HEK293 (cell line): ENCODE measurements around the gene KCNK1.

ENCODE experiments used
- OSR2 ChIP-seq: fragments of 450-650 bp; formaldehyde crosslinking; IDR thresholded peaks from 2 replicates; pipeline ENCODE4 v1.5.1; 2016; ENCODE audit warnings: missing biosample characterization, missing genetic modification characterization
- ZNF707 ChIP-seq: fragments of 450-650 bp; formaldehyde crosslinking; IDR thresholded peaks from 2 replicates; pipeline ENCODE4 v1.5.1; 2016; ENCODE audit warnings: missing biosample characterization, missing genetic modification characterization
- TF ChIP-seq, protein P1 (sequence below): fragments of 450-650 bp; formaldehyde crosslinking; IDR thresholded peaks from 2 replicates; pipeline ENCODE4 v1.5.1; 2016; ENCODE audit warnings: missing biosample characterization, missing genetic modification characterization
- TF ChIP-seq, protein P2 (sequence below): fragments of 450-650 bp; formaldehyde crosslinking; IDR thresholded peaks from 2 replicates; pipeline ENCODE4 v1.5.1; 2016; ENCODE audit warnings: missing biosample characterization, missing genetic modification characterization
- TF ChIP-seq, protein P3 (sequence below): fragments of 450-650 bp; formaldehyde crosslinking; IDR thresholded peaks from 2 replicates; pipeline ENCODE4 v1.5.1; 2016; ENCODE audit warnings: missing biosample characterization, missing genetic modification characterization

DNA sequence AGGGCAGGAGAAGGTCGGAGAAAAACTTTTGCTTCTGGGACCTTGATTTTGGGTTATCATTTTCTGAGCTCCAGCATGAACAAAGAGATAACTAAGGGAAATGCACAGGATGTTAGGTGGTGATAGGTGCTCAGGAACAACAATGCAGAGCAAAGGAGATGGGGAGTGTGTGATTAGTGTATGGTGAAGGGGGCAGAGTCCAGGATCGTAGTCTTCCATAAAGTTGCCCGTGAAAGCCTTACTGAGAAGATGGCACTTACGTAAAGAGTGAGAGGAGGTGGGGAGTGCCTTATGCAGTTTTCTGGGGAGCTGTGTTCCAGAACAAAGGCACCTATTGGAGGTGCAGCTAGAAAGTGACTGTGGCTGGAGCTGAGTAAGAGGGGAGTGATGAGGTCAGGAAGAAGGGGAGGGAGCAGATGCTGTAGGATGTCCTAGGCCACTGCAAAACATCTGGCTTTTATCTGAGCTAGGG lies 11.6 kb downstream of the KCNK1 start:
- TF ChIP-seq, protein P1, sequence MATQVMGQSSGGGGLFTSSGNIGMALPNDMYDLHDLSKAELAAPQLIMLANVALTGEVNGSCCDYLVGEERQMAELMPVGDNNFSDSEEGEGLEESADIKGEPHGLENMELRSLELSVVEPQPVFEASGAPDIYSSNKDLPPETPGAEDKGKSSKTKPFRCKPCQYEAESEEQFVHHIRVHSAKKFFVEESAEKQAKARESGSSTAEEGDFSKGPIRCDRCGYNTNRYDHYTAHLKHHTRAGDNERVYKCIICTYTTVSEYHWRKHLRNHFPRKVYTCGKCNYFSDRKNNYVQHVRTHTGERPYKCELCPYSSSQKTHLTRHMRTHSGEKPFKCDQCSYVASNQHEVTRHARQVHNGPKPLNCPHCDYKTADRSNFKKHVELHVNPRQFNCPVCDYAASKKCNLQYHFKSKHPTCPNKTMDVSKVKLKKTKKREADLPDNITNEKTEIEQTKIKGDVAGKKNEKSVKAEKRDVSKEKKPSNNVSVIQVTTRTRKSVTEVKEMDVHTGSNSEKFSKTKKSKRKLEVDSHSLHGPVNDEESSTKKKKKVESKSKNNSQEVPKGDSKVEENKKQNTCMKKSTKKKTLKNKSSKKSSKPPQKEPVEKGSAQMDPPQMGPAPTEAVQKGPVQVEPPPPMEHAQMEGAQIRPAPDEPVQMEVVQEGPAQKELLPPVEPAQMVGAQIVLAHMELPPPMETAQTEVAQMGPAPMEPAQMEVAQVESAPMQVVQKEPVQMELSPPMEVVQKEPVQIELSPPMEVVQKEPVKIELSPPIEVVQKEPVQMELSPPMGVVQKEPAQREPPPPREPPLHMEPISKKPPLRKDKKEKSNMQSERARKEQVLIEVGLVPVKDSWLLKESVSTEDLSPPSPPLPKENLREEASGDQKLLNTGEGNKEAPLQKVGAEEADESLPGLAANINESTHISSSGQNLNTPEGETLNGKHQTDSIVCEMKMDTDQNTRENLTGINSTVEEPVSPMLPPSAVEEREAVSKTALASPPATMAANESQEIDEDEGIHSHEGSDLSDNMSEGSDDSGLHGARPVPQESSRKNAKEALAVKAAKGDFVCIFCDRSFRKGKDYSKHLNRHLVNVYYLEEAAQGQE (tag by site-specific recombination) = no peak
- TF ChIP-seq, protein P2, sequence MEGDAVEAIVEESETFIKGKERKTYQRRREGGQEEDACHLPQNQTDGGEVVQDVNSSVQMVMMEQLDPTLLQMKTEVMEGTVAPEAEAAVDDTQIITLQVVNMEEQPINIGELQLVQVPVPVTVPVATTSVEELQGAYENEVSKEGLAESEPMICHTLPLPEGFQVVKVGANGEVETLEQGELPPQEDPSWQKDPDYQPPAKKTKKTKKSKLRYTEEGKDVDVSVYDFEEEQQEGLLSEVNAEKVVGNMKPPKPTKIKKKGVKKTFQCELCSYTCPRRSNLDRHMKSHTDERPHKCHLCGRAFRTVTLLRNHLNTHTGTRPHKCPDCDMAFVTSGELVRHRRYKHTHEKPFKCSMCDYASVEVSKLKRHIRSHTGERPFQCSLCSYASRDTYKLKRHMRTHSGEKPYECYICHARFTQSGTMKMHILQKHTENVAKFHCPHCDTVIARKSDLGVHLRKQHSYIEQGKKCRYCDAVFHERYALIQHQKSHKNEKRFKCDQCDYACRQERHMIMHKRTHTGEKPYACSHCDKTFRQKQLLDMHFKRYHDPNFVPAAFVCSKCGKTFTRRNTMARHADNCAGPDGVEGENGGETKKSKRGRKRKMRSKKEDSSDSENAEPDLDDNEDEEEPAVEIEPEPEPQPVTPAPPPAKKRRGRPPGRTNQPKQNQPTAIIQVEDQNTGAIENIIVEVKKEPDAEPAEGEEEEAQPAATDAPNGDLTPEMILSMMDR (tag by site-specific recombination) = no peak
- TF ChIP-seq OSR2 (tag by site-specific recombination) (no peak), ZNF707 (tag by site-specific recombination) (no peak)
- TF ChIP-seq, protein P3, sequence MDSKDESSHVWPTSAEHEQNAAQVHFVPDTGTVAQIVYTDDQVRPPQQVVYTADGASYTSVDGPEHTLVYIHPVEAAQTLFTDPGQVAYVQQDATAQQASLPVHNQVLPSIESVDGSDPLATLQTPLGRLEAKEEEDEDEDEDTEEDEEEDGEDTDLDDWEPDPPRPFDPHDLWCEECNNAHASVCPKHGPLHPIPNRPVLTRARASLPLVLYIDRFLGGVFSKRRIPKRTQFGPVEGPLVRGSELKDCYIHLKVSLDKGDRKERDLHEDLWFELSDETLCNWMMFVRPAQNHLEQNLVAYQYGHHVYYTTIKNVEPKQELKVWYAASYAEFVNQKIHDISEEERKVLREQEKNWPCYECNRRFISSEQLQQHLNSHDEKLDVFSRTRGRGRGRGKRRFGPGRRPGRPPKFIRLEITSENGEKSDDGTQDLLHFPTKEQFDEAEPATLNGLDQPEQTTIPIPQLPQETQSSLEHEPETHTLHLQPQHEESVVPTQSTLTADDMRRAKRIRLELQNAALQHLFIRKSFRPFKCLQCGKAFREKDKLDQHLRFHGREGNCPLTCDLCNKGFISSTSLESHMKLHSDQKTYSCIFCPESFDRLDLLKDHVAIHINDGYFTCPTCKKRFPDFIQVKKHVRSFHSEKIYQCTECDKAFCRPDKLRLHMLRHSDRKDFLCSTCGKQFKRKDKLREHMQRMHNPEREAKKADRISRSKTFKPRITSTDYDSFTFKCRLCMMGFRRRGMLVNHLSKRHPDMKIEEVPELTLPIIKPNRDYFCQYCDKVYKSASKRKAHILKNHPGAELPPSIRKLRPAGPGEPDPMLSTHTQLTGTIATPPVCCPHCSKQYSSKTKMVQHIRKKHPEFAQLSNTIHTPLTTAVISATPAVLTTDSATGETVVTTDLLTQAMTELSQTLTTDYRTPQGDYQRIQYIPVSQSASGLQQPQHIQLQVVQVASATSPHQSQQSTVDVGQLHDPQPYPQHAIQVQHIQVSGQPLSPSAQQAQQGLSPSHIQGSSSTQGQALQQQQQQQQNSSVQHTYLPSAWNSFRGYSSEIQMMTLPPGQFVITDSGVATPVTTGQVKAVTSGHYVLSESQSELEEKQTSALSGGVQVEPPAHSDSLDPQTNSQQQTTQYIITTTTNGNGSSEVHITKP (tag by site-specific recombination) = no peak
